ENCODE results near the gene UMOD.
A peak's percentile ranks its signal among the peaks of the same experiment; 100 is the strongest.

The UMOD gene

DNA sequence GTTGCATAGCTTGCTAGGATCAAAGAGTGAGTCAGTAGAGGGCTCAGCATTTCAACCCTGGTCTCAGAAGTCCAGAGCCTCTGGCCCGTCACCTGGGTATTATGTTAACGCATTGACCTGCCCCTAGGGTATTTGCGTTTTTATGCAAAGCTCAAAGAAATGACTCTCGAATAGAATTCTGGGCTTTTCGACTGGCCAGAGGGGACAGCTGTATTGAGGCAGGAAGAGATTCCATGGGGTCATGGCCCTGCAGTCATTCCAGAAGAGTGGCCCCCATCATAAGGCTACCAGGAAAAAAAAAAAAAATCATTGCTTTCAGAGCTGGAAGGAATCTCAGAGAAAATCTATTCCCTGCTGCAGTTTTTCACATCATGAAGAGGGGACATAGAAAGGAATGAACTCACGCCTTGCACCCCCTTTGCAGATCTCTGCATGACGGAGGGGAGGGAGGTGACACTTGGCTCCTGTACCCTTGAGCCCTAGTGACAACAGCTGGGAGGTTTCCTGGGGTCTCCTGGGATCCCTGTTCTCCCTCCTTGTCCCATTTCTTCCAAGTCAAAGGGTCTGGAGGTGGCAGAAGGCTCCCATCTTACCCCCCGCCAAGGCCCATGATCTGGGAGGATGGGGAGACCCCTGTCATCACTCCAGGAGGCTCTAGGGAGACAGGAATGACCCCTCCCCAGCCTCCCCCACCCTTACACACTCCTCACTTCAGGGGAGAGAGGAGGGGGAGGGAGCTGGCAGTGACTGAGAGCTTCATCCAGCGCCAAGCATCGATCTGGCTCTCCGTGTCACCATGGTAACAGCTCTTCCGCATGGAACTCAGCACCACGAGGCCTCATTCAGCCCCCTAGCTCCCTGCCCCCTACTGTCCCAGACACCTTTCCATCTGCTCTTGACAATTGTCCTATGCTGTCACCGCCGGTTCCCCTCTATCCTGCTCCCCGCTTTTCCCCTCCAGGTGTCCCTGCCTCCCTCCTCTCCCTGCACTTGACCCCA, 61.0 kb downstream of the UMOD start:
- DNase-seq: peak; percentile 32

DNA sequence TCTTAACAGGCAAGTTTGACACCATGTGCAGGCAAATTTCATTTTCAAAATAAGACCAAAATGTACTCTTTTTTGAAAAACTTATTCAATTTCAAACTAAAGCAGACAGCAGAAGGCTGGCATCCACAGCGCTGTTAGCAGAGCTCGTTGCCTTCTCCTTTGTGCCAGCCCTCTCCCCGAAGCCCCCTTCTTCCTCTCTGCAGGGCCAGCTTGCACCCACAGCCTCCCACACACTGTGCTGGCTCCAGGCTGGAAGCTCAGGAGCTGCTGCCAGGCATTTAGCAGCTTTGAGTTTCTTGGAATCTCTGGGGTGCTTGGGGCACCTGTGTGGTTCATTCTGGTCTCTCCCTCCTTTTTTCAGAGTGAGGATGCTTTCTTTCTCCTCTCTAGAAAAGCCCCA, 62.9 kb downstream of the UMOD start:
- DNase-seq: no peak

DNA sequence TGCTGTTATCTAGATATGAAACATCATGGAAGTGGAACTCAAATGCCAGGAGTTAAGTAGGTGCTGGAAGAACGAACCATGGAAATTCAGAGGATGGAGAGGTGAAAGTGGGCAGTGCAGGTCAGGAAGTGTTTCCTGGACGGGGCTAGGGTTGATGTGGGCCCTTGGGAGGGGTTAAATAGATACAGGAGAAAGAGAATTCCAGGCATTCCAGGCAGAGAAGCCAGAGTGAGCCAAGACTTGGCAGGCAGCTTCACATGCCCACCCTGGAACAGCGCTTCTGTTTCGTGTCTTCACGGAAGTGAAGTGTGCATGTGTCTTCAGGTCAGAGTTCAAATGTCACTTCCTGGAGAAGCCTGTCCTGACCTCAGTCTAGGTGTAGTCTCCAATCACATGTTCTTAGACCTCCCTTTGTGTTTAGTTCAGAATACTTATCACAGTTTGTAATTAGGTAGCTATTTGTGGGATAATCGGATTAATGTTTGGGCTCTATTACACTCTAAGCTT, 66.5 kb downstream of the UMOD start:
- DNase-seq: no peak
